ENCODE data around the gene PRSS12. TPM values are rescaled to one million over a fixed set of nuclear protein-coding genes. Genes with fewer than 3 reads are reported as not detected.
"Not testable (repeated sequence)": the region's sequence is repeated elsewhere in the genome, so short reads cannot be mapped to it uniquely, and the experiment has no call there.

Gene PRSS12
- total RNA-seq, 6 experiments from 2014 or later: 56.6 to 88.0 (median 79.9) TPM

DNA sequence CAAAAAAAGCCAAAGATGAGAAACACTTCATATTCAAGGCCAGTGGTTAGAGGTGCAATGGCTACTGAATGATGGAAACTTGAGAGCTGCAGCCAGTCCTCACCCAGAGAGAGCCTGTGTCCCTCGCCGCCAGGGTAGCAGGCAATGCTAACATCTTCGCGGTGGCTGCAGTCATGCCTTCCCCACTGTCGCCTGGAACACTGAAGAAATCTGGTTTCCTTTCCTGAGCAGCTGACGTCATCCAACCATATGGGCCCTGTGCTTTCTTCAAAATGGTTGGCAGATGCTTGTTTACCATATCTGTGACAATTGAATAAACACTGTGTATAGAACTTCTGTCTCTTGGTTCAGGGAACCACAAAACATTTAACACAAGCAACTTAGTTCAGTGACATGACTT, 39.7 kb downstream of the PRSS12 start:
- Mint-ChIP-seq H3K27ac (no peak overlapping the region; the same call in 1 of the 2 replicates), H3K4me3 (no peak overlapping the region), H3K27me3 (ENCODE audit: insufficient read depth) (no peaks in the 10 kb centered on the region; the same call in 1 of the 2 replicates), H3K4me1 (ENCODE audit: low read depth) (peaks cover 21% of the 10 kb centered on the region; the same call in 1 of the 2 replicates), H3K36me3 (ENCODE audit: low read depth) (peaks cover 53% of the 10 kb centered on the region), H3K9me3 (no peaks in the 10 kb centered on the region)
- no peak for DNase-seq
- TF ChIP-seq, protein P1, sequence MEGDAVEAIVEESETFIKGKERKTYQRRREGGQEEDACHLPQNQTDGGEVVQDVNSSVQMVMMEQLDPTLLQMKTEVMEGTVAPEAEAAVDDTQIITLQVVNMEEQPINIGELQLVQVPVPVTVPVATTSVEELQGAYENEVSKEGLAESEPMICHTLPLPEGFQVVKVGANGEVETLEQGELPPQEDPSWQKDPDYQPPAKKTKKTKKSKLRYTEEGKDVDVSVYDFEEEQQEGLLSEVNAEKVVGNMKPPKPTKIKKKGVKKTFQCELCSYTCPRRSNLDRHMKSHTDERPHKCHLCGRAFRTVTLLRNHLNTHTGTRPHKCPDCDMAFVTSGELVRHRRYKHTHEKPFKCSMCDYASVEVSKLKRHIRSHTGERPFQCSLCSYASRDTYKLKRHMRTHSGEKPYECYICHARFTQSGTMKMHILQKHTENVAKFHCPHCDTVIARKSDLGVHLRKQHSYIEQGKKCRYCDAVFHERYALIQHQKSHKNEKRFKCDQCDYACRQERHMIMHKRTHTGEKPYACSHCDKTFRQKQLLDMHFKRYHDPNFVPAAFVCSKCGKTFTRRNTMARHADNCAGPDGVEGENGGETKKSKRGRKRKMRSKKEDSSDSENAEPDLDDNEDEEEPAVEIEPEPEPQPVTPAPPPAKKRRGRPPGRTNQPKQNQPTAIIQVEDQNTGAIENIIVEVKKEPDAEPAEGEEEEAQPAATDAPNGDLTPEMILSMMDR (IDR thresholded peaks at IDR 0.05): no peak

DNA sequence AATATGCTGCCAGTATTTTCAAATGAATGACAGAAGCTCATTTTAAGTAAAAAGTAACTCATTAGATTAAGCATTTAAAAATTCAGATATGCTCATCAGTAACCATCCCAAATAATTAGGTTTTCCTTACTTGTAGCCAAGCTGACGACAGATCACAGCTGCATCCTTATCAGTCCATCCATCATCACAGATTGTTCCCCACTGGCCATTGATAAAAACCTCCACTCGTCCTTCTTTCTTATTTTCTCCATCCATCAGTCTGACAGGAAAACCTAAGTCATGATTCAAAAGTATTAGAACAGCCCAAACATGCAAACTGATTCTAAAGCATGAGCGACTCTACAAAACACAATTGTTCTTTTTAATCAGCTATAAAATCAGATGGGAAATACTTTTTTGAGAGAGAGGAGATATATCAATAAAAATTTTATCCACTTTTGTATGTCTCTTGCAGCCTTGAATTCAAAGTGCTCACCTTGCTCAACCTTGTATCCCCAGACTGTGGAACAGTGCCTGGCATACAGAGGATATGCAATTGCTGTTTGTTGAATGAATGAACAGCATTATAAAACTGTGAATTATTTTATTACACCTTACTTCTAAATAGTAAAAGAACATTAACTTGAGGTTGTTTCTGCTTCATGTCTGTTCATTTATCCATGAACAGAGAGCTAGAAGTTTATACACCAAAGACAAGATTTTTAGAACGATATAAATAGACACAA, 44.3 kb downstream of the PRSS12 start:
- Mint-ChIP-seq H3K36me3 (ENCODE audit: low read depth) (peaks cover 54% of the 10 kb centered on the region), H3K4me3 (no peak overlapping the region), H3K27me3 (ENCODE audit: insufficient read depth) (peaks cover 2% of the 10 kb centered on the region), H3K9me3 (no peaks in the 10 kb centered on the region), H3K4me1 (ENCODE audit: low read depth) (peaks cover 20% of the 10 kb centered on the region; the same call in 1 of the 2 replicates), H3K27ac (no peak overlapping the region)
- TF ChIP-seq, protein P1 (IDR thresholded peaks at IDR 0.05): no peak
- no peak for DNase-seq

DNA sequence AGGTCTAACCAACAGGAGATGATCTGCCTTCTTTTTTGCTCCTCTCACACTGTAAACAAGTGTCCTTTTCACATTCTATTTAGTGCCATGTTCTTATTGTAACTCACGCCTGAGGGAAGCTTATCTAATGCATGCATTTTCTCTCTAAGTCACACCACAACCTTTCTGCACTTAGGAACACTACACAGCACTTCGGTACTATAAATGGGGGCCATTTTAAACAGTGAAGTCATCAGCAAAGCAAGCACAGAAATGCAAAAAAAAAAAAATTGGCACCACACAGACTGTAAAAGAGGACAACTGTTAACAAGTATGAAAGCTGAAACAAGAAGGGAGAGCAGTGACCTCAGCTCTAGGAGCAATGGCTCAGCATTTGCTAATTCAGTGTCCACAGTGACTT, 45.2 kb downstream of the PRSS12 start:
- peaks cover 2% of the 10 kb centered on the region for H3K27me3 Mint-ChIP-seq (ENCODE audit: insufficient read depth)
- peaks cover 16% of the 10 kb centered on the region; the same call in 1 of the 2 replicates for H3K4me1 Mint-ChIP-seq (ENCODE audit: low read depth)
- no peaks in the 10 kb centered on the region for H3K9me3 Mint-ChIP-seq
- TF ChIP-seq, protein P1 (IDR thresholded peaks at IDR 0.05): no peak
- DNase-seq: no peak
- H3K4me3 Mint-ChIP-seq: no peak overlapping the region
- H3K27ac Mint-ChIP-seq: peak overlapping the region; percentile 5; the same call in 1 of the 2 replicates
- H3K36me3 Mint-ChIP-seq (ENCODE audit: low read depth): peaks cover 51% of the 10 kb centered on the region

DNA sequence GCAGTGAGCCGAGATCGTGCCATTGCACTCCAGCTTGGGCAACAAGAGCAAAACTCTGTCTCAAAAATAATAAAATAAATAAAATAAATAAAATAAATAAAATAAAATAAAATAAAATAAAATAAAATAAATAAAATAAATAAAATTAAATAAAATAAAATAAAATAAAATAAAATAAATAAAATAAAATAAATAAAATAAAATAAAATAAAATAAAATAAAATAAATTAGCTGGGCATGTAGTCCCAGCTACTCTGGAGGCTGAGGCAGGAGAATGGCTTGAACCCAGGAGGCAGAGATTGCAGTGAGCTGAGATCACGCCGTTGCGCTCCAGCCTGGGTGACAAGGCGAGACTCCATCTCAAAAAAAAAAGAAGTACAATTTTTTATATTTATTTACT, 53.2 kb downstream of the PRSS12 start:
- not testable (repeated sequence) for H3K4me1 Mint-ChIP-seq (ENCODE audit: low read depth); H3K27ac Mint-ChIP-seq; H3K27me3 Mint-ChIP-seq (ENCODE audit: insufficient read depth); H3K4me3 Mint-ChIP-seq; DNase-seq; H3K9me3 Mint-ChIP-seq
- peaks cover 40% of the 10 kb centered on the region for H3K36me3 Mint-ChIP-seq (ENCODE audit: low read depth)

DNA sequence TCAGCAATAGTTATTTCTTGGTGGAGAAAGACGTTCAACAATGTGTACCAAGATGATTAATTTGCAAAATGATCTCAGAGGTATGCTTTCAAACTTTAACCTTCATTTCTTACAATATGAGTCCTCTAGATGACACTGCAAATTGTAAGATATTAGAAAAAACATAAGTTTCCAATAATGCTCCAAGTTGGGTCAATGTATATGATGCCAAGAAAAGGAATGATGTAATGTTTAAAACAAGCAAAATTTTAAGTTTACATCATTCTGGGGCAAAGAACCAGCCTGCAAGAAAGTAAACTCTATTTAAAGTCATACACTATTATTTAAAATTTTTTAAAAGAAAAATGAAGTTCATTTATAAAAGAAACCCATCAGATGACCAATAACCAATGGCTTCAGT, 56.1 kb downstream of the PRSS12 start:
- Mint-ChIP-seq H3K9me3 (no peaks in the 10 kb centered on the region), H3K4me3 (no peak overlapping the region), H3K4me1 (ENCODE audit: low read depth) (peaks cover 15% of the 10 kb centered on the region), H3K36me3 (ENCODE audit: low read depth) (peaks cover 55% of the 10 kb centered on the region), H3K27me3 (ENCODE audit: insufficient read depth) (no peaks in the 10 kb centered on the region; the same call in 1 of the 2 replicates), H3K27ac (no peak overlapping the region)
- TF ChIP-seq, protein P1 (IDR thresholded peaks at IDR 0.05): no peak
- DNase-seq: no peak

DNA sequence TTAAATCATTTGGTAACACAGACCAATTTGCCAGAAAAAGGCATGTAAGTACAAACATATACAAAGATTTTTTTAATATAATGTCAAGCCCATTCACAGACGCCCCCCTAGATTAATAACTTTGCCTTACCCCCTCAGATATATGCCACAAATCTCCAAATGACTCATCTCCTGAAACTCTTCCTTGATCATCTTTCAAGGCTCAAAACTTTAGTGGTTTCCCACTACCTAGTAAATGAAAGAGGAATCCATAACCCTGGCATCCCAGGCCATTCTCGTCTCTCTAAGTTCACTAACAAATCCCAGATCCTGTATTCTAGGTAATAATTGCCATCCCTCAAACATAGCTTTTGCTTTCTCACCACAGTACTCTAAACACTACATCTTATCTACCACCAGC, 61.9 kb downstream of the PRSS12 start:
- TF ChIP-seq, protein P1 (IDR thresholded peaks at IDR 0.05): no peak
- Mint-ChIP-seq H3K9me3 (no peaks in the 10 kb centered on the region), H3K4me3 (peak overlapping the region; percentile 56), H3K27ac (peak overlapping the region; percentile 89), H3K27me3 (ENCODE audit: insufficient read depth) (no peaks in the 10 kb centered on the region), H3K4me1 (ENCODE audit: low read depth) (peaks cover 66% of the 10 kb centered on the region), H3K36me3 (ENCODE audit: low read depth) (peaks cover 41% of the 10 kb centered on the region)
- DNase-seq: no peak

All from HFFc6 (cell line).